ENCODE measurements around the gene FAM114A1.

GRCh38 chr4:38859501-38859900 is 8.1 kb upstream of the FAM114A1 start:
- TF ChIP-seq CTCF (IDR thresholded peaks at IDR 0.05; ENCODE audit: low read depth, low read length, poor library complexity, severe bottlenecking) (no peak), EZH2phosphoT487 (IDR thresholded peaks at IDR 0.05; ENCODE audit: borderline replicate concordance, low read length) (no peak)

Measured in DOHH2 (cell line).